ENCODE data around the gene IFNGR1.

Gene IFNGR1

DNA sequence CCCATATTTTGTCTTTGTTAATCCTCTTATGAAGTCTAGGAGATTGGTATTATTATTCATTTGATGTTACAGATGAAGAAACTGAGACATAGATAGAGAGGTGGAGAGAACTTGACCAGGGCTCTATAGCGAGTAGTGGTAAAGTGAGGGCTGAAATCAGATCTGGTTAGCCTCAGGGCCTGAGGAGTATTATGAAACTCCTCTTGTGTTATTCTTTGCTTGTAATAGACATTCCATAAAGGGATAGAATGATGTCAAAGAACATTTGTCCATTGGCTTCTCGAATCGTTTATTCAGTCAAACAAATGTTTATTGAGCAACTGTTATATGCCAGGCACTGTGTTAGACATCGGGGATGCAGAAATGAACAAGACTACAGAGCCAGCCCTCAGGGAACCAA is 45.7 kb downstream of the IFNGR1 start, which contains the start of gene IL22RA2:
Gene IL22RA2 (minus strand): TSS at position 144 of the 400 bp plus-strand sequence. CDS start 11,895 bp downstream, outside the sequence.
- DNase-seq = no peak

- DNase-seq = no peak
These were observed 46.3 kb downstream of the IFNGR1 start for GRCh38 chr6:137172734-137173431.

- DNase-seq = no peak
These were observed 47.1 kb downstream of the IFNGR1 start for GRCh38 chr6:137171824-137172733.

- DNase-seq = no peak
These were observed 48.2 kb downstream of the IFNGR1 start for GRCh38 chr6:137171053-137171374.

DNA sequence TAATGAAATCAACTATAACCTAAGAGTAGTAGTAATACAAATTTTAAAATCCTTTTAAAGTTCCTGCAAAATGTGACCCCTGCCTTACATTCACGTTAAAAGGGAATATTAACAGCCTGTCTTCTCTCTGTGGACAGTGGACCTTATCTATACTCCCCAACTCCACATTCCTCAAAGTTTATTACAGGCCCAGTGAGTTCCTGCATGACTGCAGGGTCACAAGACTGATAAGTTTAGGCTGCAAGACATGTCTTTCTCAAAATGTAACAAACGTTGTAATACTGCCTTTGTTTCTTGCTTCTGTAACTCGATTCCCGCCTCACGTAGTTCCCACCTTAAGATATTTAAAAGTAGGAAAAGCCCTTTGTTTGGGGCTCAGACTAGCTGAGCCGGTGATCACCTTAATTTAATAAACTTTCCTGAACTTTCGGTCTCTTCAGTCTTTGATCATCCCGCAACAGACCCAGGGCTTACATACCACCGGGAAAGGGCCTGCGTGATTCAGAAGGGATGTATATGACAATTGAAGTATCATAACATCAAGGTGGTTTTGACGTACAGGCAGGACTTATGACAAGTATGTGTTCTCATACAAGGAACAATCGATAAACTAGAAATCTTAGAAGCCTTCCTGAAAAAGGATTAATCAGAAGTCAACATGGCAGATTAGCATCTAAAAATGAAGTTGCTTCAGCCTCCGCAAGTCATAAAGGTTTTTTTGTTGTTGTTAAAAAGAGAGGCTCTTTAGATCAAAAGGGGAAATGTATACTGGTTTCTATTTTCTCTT is 48.7 kb downstream of the IFNGR1 start:
- no peak for DNase-seq

GRCh38 chr6:137167702-137168377 is 51.3 kb downstream of the IFNGR1 start:
- no peak for DNase-seq

- no peak for DNase-seq
These were observed 52.7 kb downstream of the IFNGR1 start for GRCh38 chr6:137166247-137167098.

GRCh38 chr6:137165375-137166246 is 53.6 kb downstream of the IFNGR1 start:
- DNase-seq = no peak

DNA sequence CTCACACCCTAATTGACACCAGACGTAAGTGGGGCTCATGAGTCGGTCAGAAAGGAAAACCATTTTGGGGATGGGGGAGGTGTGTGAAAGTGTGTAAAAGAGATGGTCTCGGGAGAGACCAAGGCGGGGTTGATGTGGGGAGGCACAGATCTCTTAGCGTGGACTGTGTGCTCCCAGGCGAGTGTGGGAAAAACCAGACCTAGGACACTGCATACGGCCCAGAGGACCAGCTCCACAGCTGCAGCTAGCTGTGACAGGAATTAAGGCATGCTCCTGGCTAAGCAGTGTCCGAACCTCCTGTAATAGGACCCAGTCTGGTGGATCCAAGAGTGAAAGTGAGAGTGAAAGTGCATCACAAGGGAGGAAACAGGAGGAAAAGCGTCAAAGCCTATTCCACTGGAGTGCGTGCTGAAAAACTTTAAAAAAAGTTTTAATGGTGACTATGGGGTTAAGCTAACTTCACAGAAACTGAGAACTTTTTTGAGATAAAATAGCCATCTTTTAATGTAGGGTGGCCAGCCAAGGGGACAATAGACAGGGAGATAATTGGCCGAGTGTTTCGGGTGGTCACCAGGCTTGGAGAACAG is 55.4 kb downstream of the IFNGR1 start:
- DNase-seq = no peak

- no peak for DNase-seq
These were observed 56.4 kb downstream of the IFNGR1 start for GRCh38 chr6:137162692-137163306.

DNA sequence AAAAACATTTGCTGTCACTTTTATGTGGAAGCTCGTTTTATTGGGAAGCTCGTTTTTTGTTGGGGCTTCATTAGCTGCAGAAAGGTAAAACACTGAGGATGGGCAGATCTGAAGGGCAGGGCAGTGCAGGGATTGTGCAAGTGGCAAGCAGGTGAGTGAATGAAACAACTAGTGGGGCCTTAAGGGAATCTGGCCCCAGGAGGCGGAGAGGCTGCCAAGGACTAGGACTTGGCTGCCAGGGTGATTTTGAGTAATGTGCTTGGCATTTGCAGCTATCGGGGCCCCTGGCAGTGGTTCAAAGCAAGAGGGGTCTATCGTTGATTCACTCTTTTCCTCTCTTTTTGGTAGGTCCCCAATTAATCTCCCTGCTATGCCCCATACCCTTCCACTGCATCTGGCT is 57.2 kb downstream of the IFNGR1 start:
- DNase-seq = no peak

GRCh38 chr6:137160763-137161162 is 58.4 kb downstream of the IFNGR1 start:
- no peak for DNase-seq

- no peak for DNase-seq
These were observed 59.3 kb downstream of the IFNGR1 start for GRCh38 chr6:137159912-137160311.

DNA sequence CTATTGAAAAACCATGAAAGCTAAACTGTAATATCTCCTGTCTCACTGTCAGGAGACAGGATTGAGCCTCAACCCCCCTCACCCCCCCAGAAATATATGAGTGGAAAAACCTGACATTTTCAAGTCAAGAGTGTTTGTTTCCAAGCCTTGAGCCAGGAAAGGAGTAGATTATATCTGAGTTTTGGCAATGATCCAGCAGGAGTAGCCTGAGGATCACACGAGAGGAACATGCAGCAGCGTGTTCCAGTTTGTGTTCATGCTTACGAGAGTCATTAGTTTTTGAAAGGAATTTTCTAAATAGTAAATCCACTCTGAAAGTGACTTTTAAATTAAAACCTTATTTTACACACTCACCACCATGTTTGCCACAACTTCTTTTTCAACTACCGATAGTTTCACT is 61.6 kb downstream of the IFNGR1 start:
- DNase-seq = no peak

DNA sequence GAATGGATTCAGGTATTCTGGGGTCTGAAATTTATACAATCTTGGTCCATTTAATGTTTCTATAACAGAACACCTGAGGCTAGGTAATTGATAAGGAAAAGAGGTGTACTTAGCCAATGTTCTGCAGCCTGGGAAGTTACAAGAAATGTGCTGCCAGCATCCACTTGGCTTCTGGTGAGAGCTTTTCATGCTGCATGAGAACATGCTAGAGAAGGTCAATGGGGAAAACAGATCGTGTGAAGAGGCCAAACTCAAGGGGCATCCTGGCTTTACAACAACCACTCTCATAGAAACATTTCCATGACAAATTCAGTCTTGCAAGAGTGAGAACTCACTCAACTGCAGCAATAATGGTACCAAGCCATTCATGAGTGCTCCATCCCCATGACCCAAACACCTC is 62.5 kb downstream of the IFNGR1 start:
- DNase-seq = no peak

DNA sequence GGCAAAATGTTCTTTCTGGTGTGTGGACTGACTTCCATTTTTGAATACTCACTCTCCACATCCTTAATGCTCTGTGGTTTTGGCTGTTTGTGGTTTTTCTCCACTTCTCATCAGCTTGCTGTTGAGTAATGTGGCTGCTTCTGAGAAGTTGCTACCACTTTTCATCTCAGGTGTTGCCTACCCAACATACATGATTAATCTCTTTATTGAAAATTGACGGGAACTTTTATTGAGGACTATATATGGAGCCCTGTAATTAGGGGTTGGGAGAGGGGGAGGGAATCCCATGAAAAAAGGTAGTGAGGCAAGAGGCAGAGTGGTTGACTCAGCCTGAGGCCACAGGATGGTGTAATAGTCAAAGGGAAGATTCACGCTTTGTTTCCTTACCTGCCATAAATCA is 63.4 kb downstream of the IFNGR1 start:
- no peak for DNase-seq

GRCh38 chr6:137150072-137150471 is 69.1 kb downstream of the IFNGR1 start:
- DNase-seq = no peak

GRCh38 chr6:137149035-137149393 is 70.2 kb downstream of the IFNGR1 start:
- DNase-seq = no peak

GRCh38 chr6:137148306-137149034 is 70.7 kb downstream of the IFNGR1 start:
- no peak for DNase-seq
